ENCODE data around the gene PTPRT. TPM values are rescaled to one million over a fixed set of nuclear protein-coding genes. Genes with fewer than 3 reads are reported as not detected.

The PTPRT gene
- polyA plus RNA-seq, 1 of the 3 experiments (the other 2 are of a cell fraction), result not detected

DNA sequence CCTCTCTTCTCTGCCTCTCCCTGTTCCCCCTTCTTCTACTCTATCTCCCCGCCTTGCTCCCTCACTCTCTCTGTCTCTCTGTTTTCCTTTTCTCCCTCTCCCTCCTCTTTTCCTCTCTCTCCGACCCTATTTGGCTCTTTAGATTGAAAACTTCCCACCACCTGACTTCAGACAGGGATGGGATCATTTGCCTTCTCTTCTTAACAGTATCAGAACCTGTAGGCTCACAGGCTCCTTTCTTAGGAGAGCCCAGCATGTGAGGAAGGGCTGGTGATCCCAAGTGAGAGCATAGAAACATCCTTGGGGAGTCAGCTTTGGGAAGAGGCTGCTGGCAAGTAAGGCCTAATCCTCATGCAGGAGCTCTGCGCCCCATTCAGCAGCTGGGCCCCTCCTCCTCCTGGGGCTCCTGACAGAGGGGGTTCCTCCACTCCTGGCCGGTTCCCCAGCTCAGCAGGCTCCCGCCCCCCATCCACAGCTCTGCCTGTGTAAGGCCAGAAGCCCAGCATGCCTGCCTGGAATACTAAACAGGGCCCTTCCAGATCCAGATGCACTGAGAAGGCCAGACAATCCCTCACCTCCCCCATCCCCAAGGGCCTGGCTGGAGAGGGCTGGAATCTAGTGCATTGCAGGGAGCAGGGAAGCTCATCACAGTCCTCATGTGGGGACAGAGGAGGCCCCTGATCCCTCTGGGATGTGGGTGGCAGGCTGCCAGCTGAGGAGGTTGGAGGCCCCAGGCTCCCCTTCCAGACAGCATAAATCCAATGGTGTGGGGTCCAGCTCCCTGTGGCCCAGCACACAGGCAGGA lies 93.4 kb downstream of the PTPRT start (continued):
- TF ChIP-seq, protein P1, sequence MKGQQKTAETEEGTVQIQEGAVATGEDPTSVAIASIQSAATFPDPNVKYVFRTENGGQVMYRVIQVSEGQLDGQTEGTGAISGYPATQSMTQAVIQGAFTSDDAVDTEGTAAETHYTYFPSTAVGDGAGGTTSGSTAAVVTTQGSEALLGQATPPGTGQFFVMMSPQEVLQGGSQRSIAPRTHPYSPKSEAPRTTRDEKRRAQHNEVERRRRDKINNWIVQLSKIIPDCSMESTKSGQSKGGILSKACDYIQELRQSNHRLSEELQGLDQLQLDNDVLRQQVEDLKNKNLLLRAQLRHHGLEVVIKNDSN (IDR thresholded peaks at IDR 0.05; ENCODE audit: borderline replicate concordance, low read depth), result no peak
- TF ChIP-seq EZH2phosphoT487 (IDR thresholded peaks at IDR 0.05; ENCODE audit: borderline replicate concordance, low read depth) (no peak), GABPA (IDR thresholded peaks at IDR 0.05; ENCODE audit: low read depth) (no peak), POLR2AphosphoS5 (IDR thresholded peaks at IDR 0.05; ENCODE audit: low read depth, low read length) (no peak), YY1 (IDR thresholded peaks at IDR 0.05; ENCODE audit: low read depth) (no peak), SIN3A (IDR thresholded peaks at IDR 0.05; ENCODE audit: borderline replicate concordance, low read depth, low read length) (no peak), TCF12 (IDR thresholded peaks at IDR 0.05) (no peak)
- TF ChIP-seq, protein P2, sequence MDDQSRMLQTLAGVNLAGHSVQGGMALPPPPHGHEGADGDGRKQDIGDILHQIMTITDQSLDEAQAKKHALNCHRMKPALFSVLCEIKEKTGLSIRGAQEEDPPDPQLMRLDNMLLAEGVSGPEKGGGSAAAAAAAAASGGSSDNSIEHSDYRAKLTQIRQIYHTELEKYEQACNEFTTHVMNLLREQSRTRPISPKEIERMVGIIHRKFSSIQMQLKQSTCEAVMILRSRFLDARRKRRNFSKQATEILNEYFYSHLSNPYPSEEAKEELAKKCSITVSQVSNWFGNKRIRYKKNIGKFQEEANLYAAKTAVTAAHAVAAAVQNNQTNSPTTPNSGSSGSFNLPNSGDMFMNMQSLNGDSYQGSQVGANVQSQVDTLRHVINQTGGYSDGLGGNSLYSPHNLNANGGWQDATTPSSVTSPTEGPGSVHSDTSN (IDR thresholded peaks at IDR 0.05), result no peak

DNA sequence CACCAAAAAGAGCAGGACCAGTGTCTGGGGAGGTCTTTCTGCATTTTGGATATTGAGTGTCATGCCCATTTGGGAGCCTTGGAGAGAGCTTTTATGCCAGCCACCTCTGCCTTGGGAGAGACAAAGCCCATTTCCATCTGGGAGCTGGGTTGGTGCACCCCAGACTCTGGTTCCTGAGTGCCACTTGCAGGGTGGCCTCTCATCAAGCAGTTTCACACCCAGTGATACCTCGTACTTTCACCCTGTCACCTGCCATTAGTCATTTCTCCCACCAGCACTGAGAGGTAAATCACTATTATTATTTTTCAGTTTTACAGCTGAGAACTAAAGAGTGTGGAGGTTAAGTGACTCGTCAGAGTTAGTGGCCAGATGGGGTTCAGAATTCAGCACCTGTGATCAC lies 94.7 kb downstream of the PTPRT start:
- CTCF ChIA-PET, result no interaction called here
- H4K20me1 ChIP-seq (ENCODE audit: insufficient read depth), result no peaks in the 10 kb centered on the region

More for the DNA sequence above, 94.7 kb downstream of the PTPRT start:
- Histone ChIP-seq H3K27me3 (ENCODE audit: insufficient read depth) (no peaks in the 10 kb centered on the region), H3K27ac (ENCODE audit: low read depth in 2 of 2, low read length in 1 of 2) (no peak overlapping the region), H3K4me1 (ENCODE audit: control insufficient read depth in 1 of 2, insufficient read depth in 2 of 2, low read depth in 1 of 2, low read length in 1 of 2) (peaks cover 0 to 7% of the 10 kb centered on the region in 2 experiments; a peak in 1 of 4 replicates), H3K4me2 (no peak overlapping the region), H3K4me3 (ENCODE audit: low read depth in 2 of 2, low read length in 1 of 2) (no peak overlapping the region), H3K9ac (no peak overlapping the region), H3F3A (replicated peaks; ENCODE audit: insufficient read depth) (no peaks in the 10 kb centered on the region), H3K9me3 (no peaks in the 10 kb centered on the region), H3K36me3 (replicated peaks in 1 of 2; ENCODE audit: control insufficient read depth in 1 of 2, insufficient read depth in 2 of 2, low read length in 1 of 2) (no peaks in the 10 kb centered on the region), H3K79me2 (ENCODE audit: insufficient read depth) (no peaks in the 10 kb centered on the region), H2AFZ (ENCODE audit: low read depth) (no peak overlapping the region), H3K9me2 (no peaks in the 10 kb centered on the region)
- WGBS (ENCODE audit: low lambda C conversion rate), result 10% methylated on average over 2 of the region's 2 CpGs
- TF ChIP-seq, protein P3, sequence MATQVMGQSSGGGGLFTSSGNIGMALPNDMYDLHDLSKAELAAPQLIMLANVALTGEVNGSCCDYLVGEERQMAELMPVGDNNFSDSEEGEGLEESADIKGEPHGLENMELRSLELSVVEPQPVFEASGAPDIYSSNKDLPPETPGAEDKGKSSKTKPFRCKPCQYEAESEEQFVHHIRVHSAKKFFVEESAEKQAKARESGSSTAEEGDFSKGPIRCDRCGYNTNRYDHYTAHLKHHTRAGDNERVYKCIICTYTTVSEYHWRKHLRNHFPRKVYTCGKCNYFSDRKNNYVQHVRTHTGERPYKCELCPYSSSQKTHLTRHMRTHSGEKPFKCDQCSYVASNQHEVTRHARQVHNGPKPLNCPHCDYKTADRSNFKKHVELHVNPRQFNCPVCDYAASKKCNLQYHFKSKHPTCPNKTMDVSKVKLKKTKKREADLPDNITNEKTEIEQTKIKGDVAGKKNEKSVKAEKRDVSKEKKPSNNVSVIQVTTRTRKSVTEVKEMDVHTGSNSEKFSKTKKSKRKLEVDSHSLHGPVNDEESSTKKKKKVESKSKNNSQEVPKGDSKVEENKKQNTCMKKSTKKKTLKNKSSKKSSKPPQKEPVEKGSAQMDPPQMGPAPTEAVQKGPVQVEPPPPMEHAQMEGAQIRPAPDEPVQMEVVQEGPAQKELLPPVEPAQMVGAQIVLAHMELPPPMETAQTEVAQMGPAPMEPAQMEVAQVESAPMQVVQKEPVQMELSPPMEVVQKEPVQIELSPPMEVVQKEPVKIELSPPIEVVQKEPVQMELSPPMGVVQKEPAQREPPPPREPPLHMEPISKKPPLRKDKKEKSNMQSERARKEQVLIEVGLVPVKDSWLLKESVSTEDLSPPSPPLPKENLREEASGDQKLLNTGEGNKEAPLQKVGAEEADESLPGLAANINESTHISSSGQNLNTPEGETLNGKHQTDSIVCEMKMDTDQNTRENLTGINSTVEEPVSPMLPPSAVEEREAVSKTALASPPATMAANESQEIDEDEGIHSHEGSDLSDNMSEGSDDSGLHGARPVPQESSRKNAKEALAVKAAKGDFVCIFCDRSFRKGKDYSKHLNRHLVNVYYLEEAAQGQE (IDR thresholded peaks at IDR 0.05; ENCODE audit: low read depth, low read length), result no peak
- TF ChIP-seq SMC3 (IDR thresholded peaks at IDR 0.05; ENCODE audit: low read depth, low read length), result no peak
- TF ChIP-seq CHD2 (IDR thresholded peaks at IDR 0.05; ENCODE audit: low read length, partially characterized antibody), result no peak
- TF ChIP-seq, protein P2 (IDR thresholded peaks at IDR 0.05), result no peak
- TF ChIP-seq MXI1 (IDR thresholded peaks at IDR 0.05; ENCODE audit: low read depth, low read length), result no peak
- no peak for TF ChIP-seq GABPA (IDR thresholded peaks at IDR 0.05; ENCODE audit: low read depth)
- no peak for TF ChIP-seq ELF1 (IDR thresholded peaks at IDR 0.05)
- no peak for TF ChIP-seq TAF1 (IDR thresholded peaks at IDR 0.05; ENCODE audit: borderline replicate concordance, low read depth, low read length)
- POLR2A ChIA-PET, result no interaction called here
- no peak for DNase-seq

All from SK-N-SH (cell line).